ENCODE measurements around the gene TAOK2.
"Not testable (repeated sequence)": the region's sequence is repeated elsewhere in the genome, so short reads cannot be mapped to it uniquely, and the experiment has no call there.

Gene TAOK2

DNA sequence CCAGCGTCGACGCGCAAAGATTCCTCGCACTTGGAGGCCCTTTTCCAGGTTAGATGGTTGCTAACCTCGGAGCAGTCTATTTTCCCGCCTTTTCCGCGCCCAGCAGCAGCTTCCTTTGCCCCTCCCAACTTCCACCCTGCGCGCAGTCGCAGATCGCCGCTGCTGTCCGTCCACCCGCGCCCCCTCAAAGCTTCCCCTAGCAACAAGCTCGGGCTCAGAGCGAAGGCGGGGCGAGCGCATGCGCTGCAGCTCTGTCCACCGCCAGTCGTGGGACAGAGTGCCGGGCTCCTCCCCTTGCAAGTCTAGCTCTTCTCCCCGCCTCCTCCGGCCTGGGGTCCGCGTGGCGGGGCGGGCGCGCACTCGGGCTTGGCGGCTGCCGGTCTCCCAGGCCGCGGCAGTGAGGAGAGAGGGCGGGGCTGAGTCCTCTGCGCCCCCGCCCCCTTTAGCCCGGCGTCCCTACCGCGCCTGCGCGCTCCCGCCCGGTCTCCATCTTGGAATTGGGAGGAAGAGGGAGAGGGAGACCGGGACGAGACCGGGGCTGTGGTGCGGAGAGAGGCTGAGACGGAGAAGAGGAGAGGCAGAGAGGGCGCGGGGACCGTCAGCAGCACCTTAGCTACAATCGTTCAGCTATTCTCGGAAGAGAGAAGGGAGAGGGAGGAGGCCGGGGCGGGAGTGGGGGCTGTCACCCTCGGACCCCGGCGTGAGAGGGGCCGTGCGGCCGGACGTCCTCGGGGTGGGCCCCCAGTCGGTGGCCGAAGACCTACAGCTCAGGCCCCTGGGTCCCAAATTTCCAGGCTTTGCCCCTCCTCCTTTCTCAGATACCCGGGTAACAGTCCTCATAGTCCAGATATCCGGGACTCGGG lies at the start of gene TAOK2:
TAOK2 (plus strand) TSS at position 485 of the 863 bp plus-strand sequence. CDS start 3,905 bp downstream, outside the sequence.
- DNase-seq, result peak; percentile 90

DNA sequence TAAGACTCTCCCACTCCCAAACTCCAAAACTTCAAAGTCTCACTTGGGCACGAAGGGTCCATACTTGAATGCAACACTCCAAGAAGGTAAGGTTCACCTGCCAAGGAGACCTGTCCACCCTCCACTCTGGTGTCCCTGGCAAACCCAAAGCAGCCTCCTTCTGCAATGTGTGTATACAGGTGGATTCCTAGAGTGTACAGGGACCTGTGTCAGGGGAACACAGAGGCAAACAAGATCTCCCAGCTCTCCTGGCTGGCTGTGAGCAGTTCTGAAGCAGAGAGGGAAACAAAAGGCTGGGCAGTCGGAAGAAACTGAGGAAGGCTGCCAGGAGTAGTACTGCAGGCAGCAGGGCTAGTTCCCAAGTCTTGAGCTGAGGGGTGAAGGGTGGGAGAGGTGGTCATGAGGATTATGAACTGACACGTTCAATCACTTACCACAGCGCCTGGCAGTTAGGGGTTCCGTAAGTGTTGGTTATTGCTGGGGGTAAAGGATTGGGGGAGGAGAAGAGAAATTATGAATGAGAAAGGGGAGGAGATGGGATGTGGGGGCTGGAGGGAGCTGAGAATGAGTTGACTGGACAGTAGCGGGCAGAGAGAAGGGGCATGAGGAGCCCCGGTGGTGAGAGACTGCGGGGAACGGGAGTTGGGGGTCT lies 48.4 kb upstream of the TAOK2 start:
- no peak for DNase-seq

DNA sequence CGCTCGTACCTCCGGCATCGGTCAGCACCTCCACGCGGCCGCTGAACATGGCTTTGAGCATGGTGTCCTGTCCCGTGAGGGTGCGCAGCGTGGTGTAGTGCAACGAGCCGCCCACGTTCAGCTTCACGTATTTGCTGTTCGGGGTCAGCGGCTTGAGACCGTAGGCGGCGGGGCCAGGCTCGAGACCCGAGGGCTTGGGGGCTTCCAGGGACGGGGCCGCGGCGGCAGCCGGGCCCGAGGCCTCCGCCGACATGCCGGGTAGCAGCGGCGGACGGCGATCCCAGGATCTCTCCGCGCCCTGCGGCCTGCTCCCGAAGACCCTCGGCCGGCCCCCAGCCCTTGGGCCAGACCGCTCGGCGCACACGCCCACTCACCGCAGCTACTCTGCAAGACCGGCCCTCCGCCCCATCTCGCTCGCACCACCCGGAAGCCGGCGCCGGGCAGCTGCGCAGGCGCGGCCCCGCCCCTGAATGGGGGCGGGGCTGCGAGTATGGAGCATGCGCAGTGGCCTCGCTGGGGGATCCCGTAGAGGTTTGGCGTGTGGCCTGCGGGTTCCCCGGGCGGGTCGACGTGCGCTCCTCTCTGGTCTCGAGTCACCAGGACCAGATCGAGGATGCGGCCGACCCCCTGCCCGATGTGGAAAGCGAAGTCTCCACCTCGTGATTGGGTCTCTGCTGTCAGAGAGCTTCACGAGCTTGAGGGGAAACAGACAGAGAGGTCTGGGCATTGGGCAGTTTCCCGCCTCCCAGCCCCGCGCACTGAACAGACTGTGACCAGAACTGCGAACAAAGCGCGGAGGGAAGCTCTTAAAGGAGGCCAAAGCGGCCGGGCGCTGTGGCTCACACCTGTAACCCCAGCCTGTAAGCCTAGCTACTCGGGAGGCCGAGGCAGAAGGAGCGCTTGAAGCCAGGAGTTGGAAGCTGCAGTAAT lies 47.6 kb upstream of the TAOK2 start, which contains the start of gene KCTD13:
KCTD13 (minus strand) TSS at position 446 of the 930 bp plus-strand sequence; CDS start at position 253, 193 bp downstream.
- peak; percentile 31 for DNase-seq

DNA sequence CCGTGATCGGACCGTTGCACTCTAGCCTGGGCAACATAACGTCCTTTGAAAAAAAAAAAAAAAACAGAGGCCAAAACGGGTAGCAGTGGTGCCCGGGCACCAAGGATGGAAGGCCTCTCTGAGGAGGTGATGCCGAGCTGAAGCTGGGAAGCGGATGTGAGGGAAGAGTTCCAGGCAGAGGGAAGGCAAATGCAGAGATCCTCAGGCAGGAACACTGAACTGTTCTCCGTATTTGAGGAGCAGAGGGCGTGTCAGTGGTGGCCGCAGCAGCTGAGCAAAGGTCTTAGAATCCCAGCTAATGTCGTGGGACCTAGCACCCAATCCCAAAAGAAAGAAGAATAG lies 47.0 kb upstream of the TAOK2 start:
- DNase-seq, result no peak

DNA sequence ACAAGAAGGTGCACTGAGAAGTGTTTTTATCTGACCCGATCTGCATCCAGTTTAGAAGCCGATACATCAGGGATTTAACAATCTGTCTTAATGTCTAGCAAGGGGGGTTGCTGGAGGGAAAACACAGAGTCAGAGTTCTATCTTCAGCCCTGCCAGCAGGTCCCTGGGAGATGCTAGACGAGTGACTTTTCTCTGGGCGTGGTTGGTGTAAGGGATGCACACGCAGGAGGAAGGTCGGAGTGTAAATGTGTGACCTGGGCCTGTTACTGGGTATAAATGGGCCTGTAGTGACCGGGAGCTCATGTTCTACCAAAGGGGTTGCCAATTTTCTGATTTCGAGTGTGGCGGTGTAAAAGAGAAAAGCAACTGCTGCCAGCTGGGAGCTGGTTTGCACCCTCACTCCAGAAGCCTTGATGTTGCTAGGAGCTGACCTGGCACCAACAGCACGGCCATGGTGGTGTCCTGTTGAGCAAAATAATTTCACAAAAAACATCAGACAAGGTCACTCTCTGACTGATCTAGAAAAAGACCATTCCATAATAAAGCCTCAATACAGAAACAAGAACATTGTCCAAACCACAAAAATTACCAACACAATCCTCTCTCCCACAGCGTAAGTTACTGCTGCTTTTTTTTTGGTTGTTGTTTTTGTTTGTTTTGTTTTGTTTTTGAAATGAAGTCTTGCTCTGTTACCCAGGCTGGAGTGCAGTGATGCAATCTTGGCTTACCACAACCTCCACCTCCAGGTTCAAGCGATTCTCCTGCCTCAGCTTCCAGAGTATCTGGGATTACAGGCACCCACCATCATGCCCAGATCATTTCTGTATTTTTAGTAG lies 46.4 kb upstream of the TAOK2 start:
- no peak for DNase-seq

DNA sequence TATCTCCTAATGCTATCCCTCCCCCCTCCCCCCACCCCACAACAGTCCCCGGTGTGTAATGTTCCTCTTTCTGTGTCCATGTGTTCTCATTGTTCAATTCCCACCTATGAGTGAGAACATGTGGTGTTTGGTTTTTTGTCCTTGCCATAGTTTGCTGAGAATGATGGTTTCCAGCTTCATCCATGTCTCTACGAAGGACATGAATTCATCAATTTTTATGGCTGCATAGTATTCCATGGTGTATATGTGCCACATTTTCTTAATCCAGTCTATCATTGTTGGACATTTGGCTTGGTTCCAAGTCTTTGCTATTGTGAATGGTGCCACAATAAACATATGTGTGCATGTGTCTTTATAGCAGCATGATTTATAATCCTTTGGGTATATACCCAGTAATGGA lies 41.9 kb upstream of the TAOK2 start:
- DNase-seq, result not testable (repeated sequence)

DNA sequence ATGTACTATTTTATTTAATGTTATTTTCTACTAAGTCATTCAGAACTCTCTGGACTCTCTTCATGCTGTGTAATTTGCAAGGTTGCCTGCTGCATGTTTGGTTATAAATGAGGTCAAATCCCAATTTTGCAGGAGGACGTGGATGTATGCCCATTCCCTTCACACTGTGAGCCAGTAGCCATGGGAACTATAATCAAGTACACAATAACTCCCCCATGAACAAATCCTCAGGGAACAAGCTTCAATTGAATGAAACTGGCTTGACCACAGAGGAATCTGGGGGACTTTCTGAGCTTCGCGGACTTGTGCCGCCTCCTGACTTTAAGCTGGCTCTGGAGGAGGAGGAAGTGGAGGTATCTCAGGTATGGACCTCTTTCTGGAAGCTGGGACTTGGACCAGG lies 33.0 kb upstream of the TAOK2 start:
- DNase-seq, result no peak

DNA sequence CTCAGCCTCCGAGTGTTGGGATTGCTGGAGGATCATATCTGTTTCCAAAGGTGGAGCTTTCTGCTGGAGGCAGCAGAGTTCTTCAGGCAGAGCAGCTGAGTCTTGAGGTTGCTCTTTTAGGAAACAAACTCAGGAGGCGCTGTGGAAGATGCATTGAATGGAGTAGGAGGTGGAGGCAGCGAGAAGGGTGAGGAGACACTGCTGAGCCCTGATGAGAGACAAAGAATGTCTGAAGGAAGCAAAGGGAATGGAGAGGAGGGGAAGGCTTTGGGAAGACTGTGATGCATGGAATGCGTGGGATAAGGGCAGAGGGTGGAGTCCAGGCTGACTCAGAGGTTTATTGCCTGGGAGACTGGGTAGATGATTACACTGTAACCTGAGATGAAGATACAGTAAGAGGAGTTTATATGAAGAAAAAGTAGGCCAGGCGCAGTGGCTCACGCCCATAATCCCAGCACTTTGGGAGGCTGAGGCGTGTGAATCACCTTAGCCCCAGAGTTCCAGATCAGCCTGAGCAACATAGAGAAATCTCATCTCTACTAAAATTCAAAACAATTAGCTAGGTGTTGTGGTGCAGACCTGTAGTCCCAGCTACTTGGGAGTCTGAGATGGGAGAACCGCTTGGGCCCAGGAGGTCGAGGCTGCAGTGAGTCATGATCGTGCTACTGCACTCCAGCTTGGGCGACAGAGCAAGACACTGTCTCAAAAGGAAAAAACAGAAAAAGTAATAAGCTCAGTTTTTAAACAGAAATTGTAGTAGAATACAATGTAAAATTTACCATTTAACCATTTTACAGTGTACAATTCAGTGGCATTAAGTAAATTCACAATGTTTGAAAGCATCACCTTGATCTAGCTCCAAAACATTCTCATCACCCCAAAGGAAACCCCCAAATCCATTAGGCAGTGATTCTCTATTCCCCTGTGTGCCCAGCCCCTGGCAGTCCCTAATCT lies 29.5 kb upstream of the TAOK2 start:
- no peak for DNase-seq

DNA sequence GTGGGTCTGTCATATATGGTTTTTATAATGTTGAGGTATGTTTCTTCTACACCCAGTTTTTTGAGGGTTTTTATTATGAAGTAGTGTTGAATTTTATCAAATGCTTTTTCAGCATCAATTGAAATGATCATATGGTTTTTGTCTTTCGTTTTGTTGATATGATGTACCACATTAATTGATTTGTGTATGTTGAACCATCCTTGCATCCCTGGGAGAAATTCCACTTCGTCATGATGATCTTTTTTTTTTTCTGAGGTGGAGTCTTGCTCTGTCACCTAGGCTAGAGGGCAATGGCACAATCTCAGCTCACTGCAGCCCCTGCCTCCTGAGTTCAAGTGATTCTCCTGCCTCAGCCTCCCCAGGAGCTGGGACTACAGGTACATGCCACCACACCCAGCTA lies 25.8 kb upstream of the TAOK2 start:
- no peak for DNase-seq

DNA sequence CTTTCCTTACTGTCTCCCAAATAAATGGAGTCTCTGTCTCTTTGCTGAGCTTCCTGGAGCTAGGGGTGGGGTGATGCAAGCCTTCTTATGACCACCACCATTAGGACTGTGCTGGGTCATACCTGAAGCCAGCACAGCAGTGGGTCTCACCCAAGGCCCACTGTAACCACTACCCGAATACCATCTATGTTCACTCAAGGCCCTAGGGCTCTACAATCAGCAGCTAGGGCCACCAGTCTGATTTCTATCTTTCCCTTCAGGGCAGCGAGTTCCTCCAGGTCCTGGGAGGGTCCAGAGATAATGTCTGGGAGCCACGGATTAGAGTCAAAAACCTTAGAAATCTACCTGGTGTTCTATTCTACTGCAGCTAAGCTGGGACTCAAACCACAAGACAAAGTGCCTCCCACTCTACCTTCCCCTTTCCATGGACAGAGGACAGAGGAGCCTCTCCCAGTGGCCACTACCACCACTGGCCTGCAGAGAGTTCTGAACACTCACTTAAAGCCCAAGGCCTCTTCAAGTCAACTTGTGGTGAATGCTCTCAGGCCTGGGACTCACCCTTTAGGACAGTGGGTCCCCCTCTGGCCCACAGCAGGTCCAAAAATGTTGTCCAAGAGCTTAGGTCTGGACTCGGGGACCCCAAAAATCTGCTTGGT lies 22.7 kb upstream of the TAOK2 start:
- DNase-seq, result no peak

DNA sequence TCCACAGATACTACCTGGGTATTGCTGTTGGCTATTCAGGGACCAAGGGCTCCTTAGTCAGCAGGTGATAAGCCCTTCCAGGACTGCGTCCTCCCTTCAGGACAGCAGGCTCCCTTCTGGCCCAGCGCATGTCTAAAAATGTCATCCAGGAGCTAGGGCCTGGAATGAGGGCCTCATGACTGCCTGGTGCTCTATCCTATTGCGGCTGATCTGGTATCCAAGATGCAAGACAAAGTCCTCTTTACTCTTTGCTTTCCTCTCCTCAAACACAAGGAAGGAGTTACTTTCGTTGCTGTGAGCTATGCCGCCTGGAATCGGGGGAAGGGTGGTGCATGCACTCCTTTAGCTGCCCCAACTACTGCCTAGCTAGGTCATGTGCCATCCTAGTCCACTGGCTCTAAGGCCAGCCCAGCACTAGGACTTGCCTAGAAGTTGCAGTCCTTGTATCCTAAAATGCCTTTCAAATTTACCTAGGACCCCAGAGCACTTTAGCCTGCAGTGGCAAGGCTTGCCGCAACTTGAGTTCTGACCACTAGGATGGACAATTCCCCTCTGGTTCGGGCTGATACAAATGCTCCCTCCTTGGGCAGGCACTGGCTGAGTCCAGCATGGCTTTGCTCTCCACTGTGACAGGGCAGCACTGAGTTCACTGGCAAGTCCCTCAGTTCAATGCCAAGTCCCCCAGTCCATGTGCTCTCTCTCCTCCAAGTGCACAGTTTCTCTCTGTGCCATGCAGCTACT lies 21.9 kb upstream of the TAOK2 start:
- DNase-seq, result no peak

DNA sequence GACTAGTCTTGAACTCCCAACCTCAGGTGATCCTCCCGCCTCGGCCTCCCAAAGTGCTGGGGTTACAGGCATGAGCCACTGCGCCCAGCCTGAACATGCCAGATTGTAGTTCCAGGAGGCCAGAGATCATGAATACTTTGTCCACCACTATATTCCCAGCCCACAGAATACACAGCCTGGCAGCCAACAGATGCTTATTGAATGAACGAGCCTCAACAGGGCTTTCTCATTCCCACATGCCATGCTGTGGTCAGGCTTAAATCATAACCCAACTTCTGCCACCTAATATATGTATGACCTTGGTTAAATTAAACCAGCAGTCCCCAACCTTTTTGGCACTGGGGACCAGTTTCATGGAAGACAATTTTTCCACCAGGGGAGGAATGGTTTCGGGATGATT lies 14.9 kb upstream of the TAOK2 start:
- DNase-seq, result no peak

DNA sequence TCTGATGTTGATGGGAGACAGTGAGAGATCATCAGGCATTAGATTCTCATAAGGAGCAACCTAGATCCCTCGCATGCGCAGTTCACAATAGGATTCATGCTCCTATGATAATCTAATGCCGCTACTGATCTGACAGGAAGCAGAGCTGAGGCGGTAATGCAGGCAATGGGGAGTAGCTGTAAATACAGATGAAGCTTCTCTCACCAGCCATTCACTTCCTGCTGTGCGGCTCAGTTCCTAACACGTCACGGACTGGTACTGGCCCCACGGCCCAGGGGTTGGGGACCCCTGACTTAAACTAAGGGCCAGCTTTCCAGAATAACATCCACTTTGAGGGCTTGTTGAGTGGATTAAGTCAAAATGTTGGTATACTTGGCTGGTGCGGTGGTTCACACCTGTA lies 14.4 kb upstream of the TAOK2 start:
- no peak for DNase-seq

DNA sequence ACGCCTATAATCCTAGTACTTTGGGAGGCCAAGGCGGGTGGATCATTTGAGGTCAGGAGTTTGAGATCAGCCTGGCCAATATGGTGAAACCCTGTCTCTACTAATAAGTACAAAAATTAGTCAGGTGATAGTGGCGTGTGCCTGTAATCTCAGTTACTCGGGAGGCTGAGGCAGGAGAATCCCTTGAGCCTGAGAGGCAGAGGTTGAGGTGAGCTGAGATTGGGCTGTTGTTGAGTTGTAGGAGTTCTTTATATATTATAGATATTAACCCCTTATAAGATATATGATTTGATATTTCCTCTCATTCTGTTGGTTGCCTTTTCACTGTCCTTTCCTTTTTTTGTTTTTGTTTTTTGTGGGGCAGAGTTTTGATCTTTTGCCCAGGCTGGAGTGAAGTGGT lies 13.8 kb upstream of the TAOK2 start:
- not testable (repeated sequence) for DNase-seq

DNA sequence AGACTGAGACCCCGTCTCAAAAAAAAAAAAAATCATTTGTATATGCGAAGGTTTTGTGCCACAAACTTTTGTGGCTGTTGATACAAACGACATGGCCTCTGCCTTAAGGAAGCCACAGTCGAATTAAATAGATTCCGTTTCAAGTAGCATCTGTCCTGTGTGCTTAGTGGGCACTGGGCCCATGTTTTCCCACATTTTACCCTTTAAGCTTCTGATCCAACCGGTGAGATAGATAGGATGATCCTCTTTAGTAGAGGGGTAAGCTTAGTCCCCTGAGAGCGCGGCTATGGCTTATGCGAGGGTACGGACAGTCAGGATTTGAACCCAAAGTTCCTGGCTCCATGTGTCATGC lies 12.6 kb upstream of the TAOK2 start:
- no peak for DNase-seq

DNA sequence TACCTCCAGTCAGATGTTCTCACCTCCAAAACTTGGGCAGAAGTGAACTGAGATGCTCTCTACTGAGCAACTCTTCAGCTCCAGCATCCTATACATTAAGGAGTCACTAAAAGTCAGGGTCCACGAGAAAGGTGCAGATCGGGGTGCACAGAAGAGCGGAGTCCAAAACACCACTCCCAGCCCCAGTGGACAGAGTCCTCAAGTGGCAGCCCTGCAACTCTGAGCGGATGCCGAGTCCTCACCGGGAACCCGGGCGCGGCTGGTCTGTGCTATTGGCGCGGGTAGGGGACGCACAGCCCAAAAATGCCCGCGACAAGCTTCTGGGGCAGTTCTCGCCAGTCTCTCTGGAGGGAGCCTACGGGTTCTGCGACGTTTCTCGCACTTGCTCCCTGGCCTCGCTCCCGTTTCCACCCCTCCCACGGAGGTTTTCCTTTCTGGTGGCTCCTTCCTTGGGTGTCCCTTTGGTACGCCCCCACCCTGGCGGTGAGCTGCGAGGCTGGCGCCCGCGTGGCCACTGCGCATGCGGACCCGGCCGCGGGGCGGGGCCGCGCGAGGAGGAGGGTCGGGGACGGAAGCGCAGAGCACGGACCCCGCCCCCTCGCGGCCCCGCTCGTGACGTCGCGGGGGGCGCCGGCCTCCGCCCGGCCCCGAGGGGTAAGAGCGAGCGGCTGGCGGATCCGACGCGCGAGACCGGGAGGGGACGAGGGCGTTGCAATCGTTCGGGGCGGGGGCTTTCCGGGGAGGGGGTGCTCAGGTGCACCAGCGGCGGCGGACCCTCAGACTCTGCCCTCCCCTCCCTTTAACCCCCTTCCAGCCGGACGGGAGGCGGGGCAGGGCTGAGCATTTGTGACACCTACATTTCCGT lies 12.0 kb upstream of the TAOK2 start, which contains the start of gene TMEM219:
TMEM219 (plus strand) TSS at position 601 of the 865 bp plus-strand sequence. CDS start 1,065 bp downstream, outside the sequence.
- peak; percentile 66 for DNase-seq

DNA sequence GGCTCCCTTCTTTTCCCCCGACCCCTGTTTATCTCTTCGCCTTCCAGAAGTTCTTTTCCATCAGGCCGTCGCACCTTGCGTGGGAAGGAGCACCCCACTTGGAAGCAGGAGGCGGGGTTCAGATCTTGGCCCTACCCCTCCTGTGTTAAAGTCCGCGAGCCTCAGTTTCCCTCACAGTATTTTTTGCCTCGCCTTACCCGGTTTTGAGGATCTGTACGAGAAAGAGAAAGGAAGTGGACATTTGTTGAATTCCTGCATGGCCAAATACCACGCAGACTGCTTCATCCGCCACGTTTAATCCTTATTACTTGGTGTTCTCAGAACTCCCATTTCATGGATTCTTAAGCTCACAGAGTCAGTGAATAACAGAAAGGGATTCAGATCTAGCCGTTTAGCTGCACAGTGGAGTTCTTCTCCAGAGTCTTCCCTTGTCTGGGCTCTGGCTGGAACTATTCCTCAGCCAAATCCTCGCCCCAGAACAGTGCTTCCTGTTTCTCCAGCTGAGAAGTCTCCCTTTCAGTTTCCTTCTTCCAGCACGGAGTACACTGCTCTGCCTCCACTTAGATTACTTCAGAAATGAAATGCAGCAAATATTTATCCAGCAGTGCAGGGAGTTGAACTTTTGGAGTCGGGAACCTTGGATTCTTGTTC lies 11.2 kb upstream of the TAOK2 start:
- no peak for DNase-seq
